Neuronal stem cell (in vitro differentiated cells): ENCODE measurements around the gene PLD4.
"Not testable (repeated sequence)": the region's sequence is repeated elsewhere in the genome, so short reads cannot be mapped to it uniquely, and the experiment has no call there.

Source experiments
- DNase-seq: peaks from one replicate; pipeline ENCODE4 v3.0.0-alpha.2; 2013; ENCODE audit warnings: low spot score
- H2AFZ ChIP-seq: one replicate; pipeline ENCODE4 v1.6.1; 2013; ENCODE audit warnings: mild to moderate bottlenecking, low read length, inconsistent platforms
- H2AK5ac ChIP-seq: 2 replicates; pipeline ENCODE4 v1.6.1; 2013; ENCODE audit warnings: low read depth, mild to moderate bottlenecking, inconsistent platforms, low read length, moderate library complexity, mixed read lengths
- H2BK120ac ChIP-seq: 2 replicates; pipeline ENCODE4 v1.6.1; 2013; ENCODE audit warnings: low read depth, mild to moderate bottlenecking, inconsistent platforms, low read length, moderate library complexity, mixed read lengths
- H2BK12ac ChIP-seq: one replicate; pipeline ENCODE4 v1.6.1; 2013; ENCODE audit warnings: low read length, inconsistent platforms
- H2BK15ac ChIP-seq: 2 replicates; pipeline ENCODE4 v1.6.1; 2013; ENCODE audit warnings: mild to moderate bottlenecking, low read length, inconsistent platforms, mixed read lengths
- H2BK5ac ChIP-seq: one replicate; pipeline ENCODE4 v1.6.1; 2013; ENCODE audit warnings: inconsistent platforms, mild to moderate bottlenecking, low read length, moderate library complexity
- H3K14ac ChIP-seq: one replicate; pipeline ENCODE4 v1.6.1; 2013; ENCODE audit warnings: low read length, inconsistent platforms
- H3K18ac ChIP-seq: 2 replicates; pipeline ENCODE4 v1.6.1; 2013; ENCODE audit warnings: low read length, inconsistent platforms
- H3K23ac ChIP-seq: 2 replicates; pipeline ENCODE4 v1.6.1; 2013; ENCODE audit warnings: low read depth, mild to moderate bottlenecking, mixed read lengths, low read length, inconsistent platforms; ENCODE audit not compliant: poor library complexity
- H3K27ac ChIP-seq: replicated peaks from 3 replicates; pipeline ENCODE4 v1.5.1; 2013; ENCODE audit warnings: low read length, inconsistent platforms
- H3K27me3 ChIP-seq, 3 experiments: 2 replicates each; pipeline ENCODE4 v1.6.1; 2013; ENCODE audit warnings: low read length in 3 of 3, mild to moderate bottlenecking in 2 of 3, inconsistent platforms in 1 of 3, low read depth in 1 of 3, mixed read lengths in 1 of 3, moderate library complexity in 1 of 3; ENCODE audit not compliant: control insufficient read depth in 3 of 3, insufficient read depth in 3 of 3
- H3K36me3 ChIP-seq, 2 donors: replicated peaks in 1 of 2; 2 replicates each; pipeline ENCODE4 v1.6.1; 2013; ENCODE audit warnings: low read length in 2 of 2; ENCODE audit not compliant: control insufficient read depth in 2 of 2, insufficient read depth in 2 of 2
- H3K4ac ChIP-seq: 2 replicates; pipeline ENCODE4 v1.6.1; 2013; ENCODE audit warnings: inconsistent platforms, mild to moderate bottlenecking, low read length, moderate library complexity
- H3K4me1 ChIP-seq, 2 donors: 1 replicate in 1 of 2; 2 replicates in 1 of 2; pipeline ENCODE4 v1.6.1; 2013; ENCODE audit warnings: low read length in 2 of 2, low read depth in 1 of 2; ENCODE audit not compliant: control insufficient read depth in 2 of 2, insufficient read depth in 1 of 2
- H3K4me2 ChIP-seq: one replicate; pipeline ENCODE4 v1.6.1; 2013; ENCODE audit warnings: mild to moderate bottlenecking, low read length, inconsistent platforms; ENCODE audit not compliant: insufficient read depth, poor library complexity, severe bottlenecking
- H3K4me3 ChIP-seq, 2 donors: 2 replicates each; pipeline ENCODE4 v1.5.1; 2013; ENCODE audit warnings: low read length in 2 of 2, mild to moderate bottlenecking in 2 of 2, inconsistent platforms in 1 of 2, moderate library complexity in 1 of 2
- H3K79me1 ChIP-seq: one replicate; pipeline ENCODE4 v1.6.1; 2013; ENCODE audit warnings: low read depth, mild to moderate bottlenecking, inconsistent platforms, low read length, moderate library complexity
- H3K9ac ChIP-seq: one replicate; pipeline ENCODE4 v1.6.1; 2013; ENCODE audit warnings: mild to moderate bottlenecking, low read depth, low read length, inconsistent platforms; ENCODE audit not compliant: poor library complexity
- H3K9me3 ChIP-seq, 2 donors: replicated peaks in 1 of 2; 2 replicates each; pipeline versions ENCODE3 to v1.6.1; 2013; ENCODE audit warnings: low read length in 2 of 2, mild to moderate bottlenecking in 2 of 2, inconsistent platforms in 1 of 2, low read depth in 1 of 2, mixed read lengths in 1 of 2, moderate library complexity in 1 of 2; ENCODE audit not compliant: control insufficient read depth in 2 of 2, insufficient read depth in 1 of 2
- H4K8ac ChIP-seq: one replicate; pipeline ENCODE4 v1.6.1; 2013; ENCODE audit warnings: low read depth, mild to moderate bottlenecking, inconsistent platforms, low read length, moderate library complexity
- H4K91ac ChIP-seq: one replicate; pipeline ENCODE4 v1.6.1; 2013; ENCODE audit warnings: low read length, low read depth, mild to moderate bottlenecking, inconsistent platforms; ENCODE audit not compliant: poor library complexity
- WGBS, 2 donors: extraction: QIAGEN DNeasy Blood & Tissue Kit; methylation state at CpG; one replicate each; pipeline ENCODE4 v1.1.7; 2013; ENCODE audit warnings: missing lambda C conversion rate in 2 of 2, mixed read lengths in 1 of 2; ENCODE audit not compliant: insufficient read length in 2 of 2, insufficient replicate concordance in 1 of 2; ENCODE audit errors: extremely low coverage in 2 of 2; 5-methylcytosine and 5-hydroxymethylcytosine counted together

The PLD4 gene

GRCh38 chr14:104945986-104946965 lies 21.6 kb downstream of the PLD4 start:
- H3K14ac ChIP-seq, H3K23ac ChIP-seq, H3K27me3 ChIP-seq, H3K18ac ChIP-seq, H2BK12ac ChIP-seq, H3K4ac ChIP-seq, H4K8ac ChIP-seq, H3K4me1 ChIP-seq, H4K91ac ChIP-seq, H3K27ac ChIP-seq, H2BK5ac ChIP-seq, H2AFZ ChIP-seq, DNase-seq, H3K79me1 ChIP-seq, H3K9me3 ChIP-seq, H3K9ac ChIP-seq, H3K4me2 ChIP-seq, H2BK15ac ChIP-seq, H2BK120ac ChIP-seq, H2AK5ac ChIP-seq, H3K4me3 ChIP-seq, H3K36me3 ChIP-seq: not testable (repeated sequence)
- WGBS, 2 donors = no CpG with 5 or more reads among the region's 43 CpGs

- H2BK120ac ChIP-seq, H4K91ac ChIP-seq, H3K4me1 ChIP-seq, H2BK12ac ChIP-seq, H3K4me3 ChIP-seq, H3K4ac ChIP-seq, H3K23ac ChIP-seq, H2AFZ ChIP-seq, H3K4me2 ChIP-seq, H3K27ac ChIP-seq, H2BK15ac ChIP-seq, H2AK5ac ChIP-seq, H4K8ac ChIP-seq, H3K9ac ChIP-seq, H3K9me3 ChIP-seq, H3K79me1 ChIP-seq, H3K14ac ChIP-seq, DNase-seq, H3K36me3 ChIP-seq, H3K27me3 ChIP-seq, H2BK5ac ChIP-seq, H3K18ac ChIP-seq: not testable (repeated sequence)
- no CpG with 5 or more reads among the region's 13 CpGs for WGBS, 2 donors
Measured at GRCh38 chr14:104947201-104947600, 22.5 kb downstream of the PLD4 start.

- H2AK5ac ChIP-seq, DNase-seq, H3K18ac ChIP-seq, H2BK5ac ChIP-seq, H2AFZ ChIP-seq, H4K8ac ChIP-seq, H3K27me3 ChIP-seq, H3K23ac ChIP-seq, H3K4ac ChIP-seq, H4K91ac ChIP-seq, H3K36me3 ChIP-seq, H2BK15ac ChIP-seq, H3K4me2 ChIP-seq, H3K4me1 ChIP-seq, H3K27ac ChIP-seq, H3K14ac ChIP-seq, H3K79me1 ChIP-seq, H2BK12ac ChIP-seq, H3K9me3 ChIP-seq, H3K4me3 ChIP-seq, H3K9ac ChIP-seq, H2BK120ac ChIP-seq: not testable (repeated sequence)
- WGBS, 2 donors = no CpG with 5 or more reads among the region's 35 CpGs
Measured at GRCh38 chr14:104947881-104948735, 23.4 kb downstream of the PLD4 start.

- Histone ChIP-seq H4K8ac (no peak overlapping the region), H3K9ac (no peak overlapping the region), H3K14ac (no peak overlapping the region), H3K27me3 (peaks cover 0 to 7% (median 0%) of the 10 kb centered on the region in 3 experiments), H3K79me1 (no peaks in the 10 kb centered on the region), H2AFZ (no peak overlapping the region), H3K36me3 (no peaks in the 10 kb centered on the region), H3K27ac (no peak overlapping the region), H4K91ac (no peak overlapping the region), H3K4me2 (no peak overlapping the region), H3K4me3 (no peak overlapping the region), H2BK5ac (no peak overlapping the region), H3K23ac (no peak overlapping the region), H3K18ac (no peak overlapping the region), H2BK15ac (no peak overlapping the region), H2BK120ac (no peak overlapping the region), H2BK12ac (no peak overlapping the region), H3K4me1 (no peaks in the 10 kb centered on the region), H3K9me3 (no peaks in the 10 kb centered on the region), H2AK5ac (no peak overlapping the region), H3K4ac (no peak overlapping the region)
- no CpG with 5 or more reads among the region's 11 CpGs for WGBS, 2 donors
- DNase-seq = no peak
Measured at GRCh38 chr14:104948736-104949031, 24.0 kb downstream of the PLD4 start.
